HepG2 (cell line): ENCODE data around the gene PLXNB2. TPM values are rescaled to one million over a fixed set of nuclear protein-coding genes. Genes with fewer than 3 reads are reported as not detected.

Experiments used
- ATAC-seq: fragments of 200-7000 bp; cut with Tn5 transposase; 3 replicates; pipeline ENCODE4 v1.9.1; 2020; ENCODE audit warnings: mild to moderate bottlenecking, moderate library complexity
- BruUV-seq: library from RNA; stranded (reverse); fragments of 400-500 nt; replicated peaks from 2 replicates; lab custom pipeline; 2021; lab: Mats Ljungman, UMichigan
- CTCF ChIA-PET: fragments of 300-600 bp; formaldehyde crosslinking; extraction: SDS; loops from one replicate; lab custom pipeline; 2021; ENCODE audit warnings: low total read pairs, inconsistent platforms, low intra/inter-chr PET ratio; lab: Yijun Ruan, JAX
- POLR2A ChIA-PET: fragments of 350-600 bp; sonication (Branson Sonifier 250); formaldehyde crosslinking; loops from one replicate; lab custom pipeline; 2020; ENCODE audit warnings: antibody characterized with exemption, inconsistent platforms; lab: Yijun Ruan, JAX
- DNase-seq: peaks from one replicate; pipeline ENCODE4 v3.0.0-alpha.2; 2015; ENCODE audit warnings: low spot score
- FAIRE-seq: peaks from 3 replicates; lab custom pipeline; 2011; peaks lifted over from hg19 to GRCh38; lab: Jason Lieb, UNC
- H2AFZ ChIP-seq: one replicate; pipeline ENCODE4 v1.6.1; 2011; ENCODE audit warnings: low read length, inconsistent platforms
- H3K27ac ChIP-seq: fragments of 300-600 bp; 3 replicates; pipeline ENCODE4 v1.8.0; 2011; ENCODE audit warnings: mixed run types, mild to moderate bottlenecking, mixed read lengths, low read length, inconsistent platforms; ENCODE audit not compliant: insufficient read depth; ENCODE audit errors: extremely low read length
- H3K27me3 ChIP-seq, 2 experiments: fragments of 200-600 bp in 1 of 2; 2 replicates in 1 of 2; 3 replicates in 1 of 2; pipeline versions ENCODE4 v1.6.0 to v1.8.0; 2011; ENCODE audit warnings: low read length in 2 of 2, mild to moderate bottlenecking in 2 of 2, moderate library complexity in 2 of 2, inconsistent platforms in 1 of 2; ENCODE audit not compliant: insufficient read depth in 2 of 2, control insufficient read depth in 1 of 2
- H3K36me3 ChIP-seq, 2 experiments: fragments of 200-600 bp in 1 of 2; replicated peaks in 1 of 2; 2 replicates in 1 of 2; 3 replicates in 1 of 2; pipeline versions ENCODE4 v1.5.1 to v1.8.0; 2011; ENCODE audit warnings: low read length in 2 of 2, inconsistent platforms in 1 of 2; ENCODE audit not compliant: insufficient read depth in 2 of 2, control insufficient read depth in 1 of 2
- H3K4me1 ChIP-seq: 2 replicates; pipeline ENCODE4 v1.5.1; 2012; ENCODE audit warnings: low read length, inconsistent platforms; ENCODE audit not compliant: insufficient read depth
- H3K4me2 ChIP-seq: 2 replicates; pipeline ENCODE4 v1.6.0; 2011; ENCODE audit warnings: low read depth, low read length, inconsistent platforms
- H3K4me3 ChIP-seq, 3 experiments: fragments of 200-600 bp in 1 of 3; sonication (generic), shearing (Covaris generic) in 1 of 3; replicated peaks in 1 of 3; 2 replicates each; pipeline ENCODE4 v1.5.1; 2011 to 2016; ENCODE audit warnings: low read length in 3 of 3, inconsistent platforms in 2 of 3, low read depth in 2 of 3, mild to moderate bottlenecking in 2 of 3, control low read depth in 1 of 3, mixed read lengths in 1 of 3; ENCODE audit not compliant: insufficient read depth in 1 of 3
- H3K79me2 ChIP-seq: one replicate; pipeline ENCODE4 v1.6.1; 2011; ENCODE audit warnings: low read length, inconsistent platforms; ENCODE audit not compliant: insufficient read depth
- H3K9ac ChIP-seq: 2 replicates; pipeline ENCODE4 v1.6.0; 2011; ENCODE audit warnings: mild to moderate bottlenecking, low read depth, low read length, inconsistent platforms; ENCODE audit not compliant: insufficient read depth
- H3K9me3 ChIP-seq: 2 replicates; pipeline ENCODE4 v1.5.1; 2012; ENCODE audit warnings: mild to moderate bottlenecking, low read length
- H4K20me1 ChIP-seq: 2 replicates; pipeline ENCODE4 v1.6.0; 2011; ENCODE audit warnings: inconsistent platforms, mild to moderate bottlenecking, low read length, moderate library complexity; ENCODE audit not compliant: insufficient read depth
- AKNA ChIP-seq: sonication (generic); formaldehyde crosslinking; IDR thresholded peaks from 2 replicates; pipeline ENCODE4 v1.4.0; 2020; ENCODE audit warnings: missing genetic modification reagents, borderline replicate concordance
- DNMT1 ChIP-seq: sonication (generic); formaldehyde crosslinking; IDR thresholded peaks from 2 replicates; pipeline ENCODE4 v1.5.1; 2020; ENCODE audit warnings: mild to moderate bottlenecking, missing genetic modification reagents
- HMGA1 ChIP-seq: sonication (generic); formaldehyde crosslinking; conservative IDR thresholded peaks from 2 replicates; pipeline ENCODE4 v1.4.0; 2020; ENCODE audit warnings: missing genetic modification reagents
- HNF4G ChIP-seq, 2 experiments: sonication (generic) in 1 of 2; formaldehyde crosslinking in 1 of 2; IDR thresholded peaks; 2 replicates each; pipeline versions ENCODE4 v1.4.0 to v1.6.1; 2011 to 2020; ENCODE audit warnings: borderline replicate concordance in 2 of 2, low read depth in 2 of 2, mild to moderate bottlenecking in 2 of 2, low read length in 1 of 2, missing genetic modification reagents in 1 of 2, moderate library complexity in 1 of 2
- HNRNPK ChIP-seq: fragments of 200-400 bp; formaldehyde crosslinking; IDR thresholded peaks from 2 replicates; pipeline ENCODE4 v1.6.1; 2018; ENCODE audit warnings: low read length, low read depth, moderate library complexity, mild to moderate bottlenecking; ENCODE audit not compliant: poor library complexity, severe bottlenecking
- HOXA7 ChIP-seq: sonication (generic); formaldehyde crosslinking; IDR thresholded peaks from 2 replicates; pipeline ENCODE4 v1.8.1; 2022; ENCODE audit warnings: mild to moderate bottlenecking, missing genetic modification reagents, moderate library complexity
- MYC ChIP-seq: sonication (generic); formaldehyde crosslinking; IDR thresholded peaks from 2 replicates; pipeline ENCODE4 v1.9.0; 2021; ENCODE audit warnings: missing genetic modification reagents, borderline replicate concordance
- RFXANK ChIP-seq: IDR thresholded peaks from 2 replicates; pipeline ENCODE4 v1.6.1; 2016
- SATB2 ChIP-seq: sonication (generic); formaldehyde crosslinking; IDR thresholded peaks from 2 replicates; pipeline ENCODE4 v1.5.0; 2020; ENCODE audit warnings: missing genetic modification reagents
- SIN3A ChIP-seq: IDR thresholded peaks from 2 replicates; pipeline ENCODE4 v1.6.1; 2011; ENCODE audit warnings: low read depth, mild to moderate bottlenecking, control low read depth, low read length, borderline replicate concordance
- SMAD3 ChIP-seq: sonication (generic); formaldehyde crosslinking; IDR thresholded peaks from 2 replicates; pipeline ENCODE4 v1.4.0; 2020; ENCODE audit warnings: missing genetic modification reagents
- SMC3 ChIP-seq: IDR thresholded peaks from 2 replicates; pipeline ENCODE4 v1.6.1; 2011; ENCODE audit warnings: low read length, improper control_type of control experiment
- ZBTB25 ChIP-seq: IDR thresholded peaks from 2 replicates; pipeline ENCODE4 v1.6.1; 2018; ENCODE audit warnings: missing genetic modification reagents
- ZNF383 ChIP-seq: sonication (generic); formaldehyde crosslinking; IDR thresholded peaks from 2 replicates; pipeline ENCODE4 v1.4.0; 2020; ENCODE audit warnings: missing genetic modification reagents, mild to moderate bottlenecking, borderline replicate concordance
- ZNF543 ChIP-seq: sonication (generic); formaldehyde crosslinking; IDR thresholded peaks from 2 replicates; pipeline ENCODE4 v1.4.0; 2020; ENCODE audit warnings: mild to moderate bottlenecking, missing genetic modification reagents
- ZNF550 ChIP-seq: sonication (generic); formaldehyde crosslinking; IDR thresholded peaks from 2 replicates; pipeline ENCODE4 v1.4.0; 2020; ENCODE audit warnings: mild to moderate bottlenecking, missing genetic modification reagents, borderline replicate concordance
- ZNF839 ChIP-seq: sonication (generic); formaldehyde crosslinking; IDR thresholded peaks from 2 replicates; pipeline ENCODE4 v1.4.0; 2020; ENCODE audit warnings: missing genetic modification reagents, mild to moderate bottlenecking, borderline replicate concordance
- WGBS: methylation state at CpG from one replicate; pipeline ENCODE4 v1.1.6; 2017; ENCODE audit warnings: low lambda C conversion rate; 5-methylcytosine and 5-hydroxymethylcytosine counted together
- in situ Hi-C: cut with HindIII; loops from 2 replicates; pipeline ENCODE4 v1.10.0; 2017; ENCODE audit warnings: low pct_unique_long_range_greater_than_20kb; ENCODE audit not compliant: extremely low pct_ligation_motif_present
- intact Hi-C: fragments of 100-400 bp; cut with micrococcal nuclease; formaldehyde crosslinking; loops from one replicate; pipeline ENCODE4 v1.10.0; 2022; ENCODE audit not compliant: unreplicated experiment
- polyA plus RNA-seq, 8 experiments: library from polyadenylated mRNA; depleted of rRNA in 3 of 8; stranded (reverse) in 7 of 8; unstranded in 1 of 8; fragments of >200 nt; fragmentation: Illumina TruSeq in 4 of 8; extraction: Trizol in 4 of 8; gene quantifications; 2 replicates each; pipeline versions ENCODE4 v1.2.1 to v1.2.3, GENCODE V29; 2011 to 2016; ENCODE audit warnings: low read depth in 4 of 8, missing spikeins in 1 of 8, mixed read lengths in 1 of 8; ENCODE audit not compliant: insufficient read depth in 1 of 8
- total RNA-seq, 5 experiments: library from RNA; depleted of rRNA; stranded (reverse); fragments of >200 nt; fragmentation: Illumina TruSeq; extraction: Trizol; gene quantifications; 2 replicates each; pipeline ENCODE4 v1.2.3, GENCODE V29; 2016; ENCODE audit warnings: low read depth in 1 of 5

The PLXNB2 gene
- total and polyA plus RNA-seq, 2 of the 13 experiments (the other 11 are each of a cell fraction or from before 2014, with no cell fraction given), result 32.6 to 68.9 TPM

- TF ChIP-seq SMC3, result no peak
- no peak for TF ChIP-seq ZNF839
- no peak for TF ChIP-seq MYC
These were observed 53.5 kb downstream of the PLXNB2 start (continued) for GRCh38 chr22:50253941-50254340.

- no peak for FAIRE-seq
- Histone ChIP-seq H3K9ac (no peak overlapping the region), H3K9me3 (no peaks in the 10 kb centered on the region), H2AFZ (no peak overlapping the region), H3K27ac (no peak overlapping the region), H4K20me1 (no peaks in the 10 kb centered on the region), H3K4me3 (no peak overlapping the region), H3K79me2 (peaks cover 3% of the 10 kb centered on the region), H3K27me3 (no peaks in the 10 kb centered on the region), H3K36me3 (peaks cover 3% of the 10 kb centered on the region in 2 experiments; a peak in 1 of 5 replicates), H3K4me1 (peaks cover 40% of the 10 kb centered on the region), H3K4me2 (no peak overlapping the region)
- DNase-seq, result no peak
- no TSS peak for BruUV-seq
- no peak for ATAC-seq
- ChIA-PET POLR2A (interaction anchor here (0.6 to 1.5 kb wide), 7 partner anchors 8 to 178 kb away, joined by 3 to 5 read pairs (median 3); partner anchors contain the start of genes MAPK12 and TUBGCP6), CTCF (interaction anchor here (2.0 kb wide), 1 partner anchor 89 kb away, joined by 11 read pairs; the partner anchor contains the start of gene PPP6R2)
- in situ Hi-C loops, result no loop called here
- intact Hi-C loops, result no loop called here
- WGBS, result 87% methylated on average over 10 of the region's 22 CpGs
- no peak for TF ChIP-seq HNRNPK
- TF ChIP-seq ZBTB25 (CRISPR knock-in tag), result no peak
- no peak for TF ChIP-seq AKNA (CRISPR knock-in tag)
- TF ChIP-seq HNF4G (IDR thresholded peaks at IDR 0.05; ENCODE audit: borderline replicate concordance, low read depth, low read length), result no peak
- no peak for TF ChIP-seq HNF4G (CRISPR knock-in tag; IDR thresholded peaks at IDR 0.05; ENCODE audit: borderline replicate concordance, low read depth)
- no peak for TF ChIP-seq SMAD3 (CRISPR knock-in tag)
- no peak for TF ChIP-seq ZNF543 (CRISPR knock-in tag)
- no peak for TF ChIP-seq HMGA1 (CRISPR knock-in tag)
- no peak for TF ChIP-seq ZNF550 (CRISPR knock-in tag)
- TF ChIP-seq SIN3A, result no peak
- TF ChIP-seq DNMT1 (CRISPR knock-in tag), result no peak
- TF ChIP-seq RFXANK (CRISPR knock-in tag), result no peak
- TF ChIP-seq ZNF383 (CRISPR knock-in tag), result no peak
- TF ChIP-seq HOXA7 (CRISPR knock-in tag), result no peak
- no peak for TF ChIP-seq SATB2 (CRISPR knock-in tag)
These were observed 54.2 kb downstream of the PLXNB2 start for GRCh38 chr22:50253046-50253915.
